Keratinocyte (primary cell): ENCODE data around the gene LMO7. TPM values are rescaled to one million over a fixed set of nuclear protein-coding genes. Genes with fewer than 3 reads are reported as not detected.

ENCODE experiments used
- DNase-seq: peaks from one replicate; pipeline ENCODE4 v3.0.0-alpha.2; 2011; ENCODE audit warnings: low read depth, missing footprints, low spot score
- FAIRE-seq: peaks from 2 replicates; lab custom pipeline; 2011; peaks lifted over from hg19 to GRCh38; lab: Jason Lieb, UNC
- H2AFZ ChIP-seq: 2 replicates; pipeline ENCODE4 v1.6.0; 2012; ENCODE audit warnings: low read length, control low read depth, inconsistent platforms; ENCODE audit not compliant: control insufficient read depth
- H3K27ac ChIP-seq: 2 replicates; pipeline ENCODE4 v1.5.1; 2011; ENCODE audit warnings: low read length; ENCODE audit not compliant: control insufficient read depth, insufficient read depth
- H3K27me3 ChIP-seq: 3 replicates; pipeline ENCODE4 v1.6.0; 2011; ENCODE audit warnings: low read length; ENCODE audit not compliant: control insufficient read depth, insufficient read depth; ENCODE audit errors: extremely low read depth
- H3K36me3 ChIP-seq, 2 experiments: 2 replicates in 1 of 2; 3 replicates in 1 of 2; pipeline ENCODE4 v1.5.1; 2011; ENCODE audit warnings: low read length in 2 of 2, mild to moderate bottlenecking in 1 of 2; ENCODE audit not compliant: control insufficient read depth in 2 of 2, insufficient read depth in 2 of 2; ENCODE audit errors: extremely low read depth in 1 of 2
- H3K4me1 ChIP-seq: 3 replicates; pipeline ENCODE4 v1.5.1; 2011; ENCODE audit warnings: low read length; ENCODE audit not compliant: control insufficient read depth, insufficient read depth; ENCODE audit errors: extremely low read depth
- H3K4me2 ChIP-seq: 3 replicates; pipeline ENCODE4 v1.6.0; 2011; ENCODE audit warnings: low read depth, low read length; ENCODE audit not compliant: control insufficient read depth, insufficient read depth; ENCODE audit errors: extremely low read depth
- H3K4me3 ChIP-seq, 3 experiments: fragments of 200-600 bp in 1 of 3; sonication (generic) in 1 of 3; 2 replicates in 2 of 3; 3 replicates in 1 of 3; pipeline ENCODE4 v1.5.1; 2011 to 2016; ENCODE audit warnings: low read length in 3 of 3, mild to moderate bottlenecking in 3 of 3, control low read depth in 2 of 3, inconsistent platforms in 1 of 3, low read depth in 1 of 3, mixed read lengths in 1 of 3, mixed run types in 1 of 3, moderate library complexity in 1 of 3; ENCODE audit not compliant: control insufficient read depth in 2 of 3, insufficient read depth in 2 of 3; ENCODE audit errors: extremely low read depth in 1 of 3
- H3K79me2 ChIP-seq: 2 replicates; pipeline ENCODE4 v1.6.0; 2012; ENCODE audit warnings: low read length; ENCODE audit not compliant: control insufficient read depth, insufficient read depth
- H3K9ac ChIP-seq: 3 replicates; pipeline ENCODE4 v1.6.0; 2011; ENCODE audit warnings: low read length; ENCODE audit not compliant: control insufficient read depth, insufficient read depth; ENCODE audit errors: extremely low read depth
- H3K9me1 ChIP-seq: 3 replicates; pipeline ENCODE4 v1.6.0; 2011; ENCODE audit warnings: low read length; ENCODE audit not compliant: control insufficient read depth, insufficient read depth; ENCODE audit errors: extremely low read depth
- H3K9me3 ChIP-seq: 2 replicates; pipeline ENCODE4 v1.5.1; 2012; ENCODE audit warnings: low read depth, low read length; ENCODE audit not compliant: control insufficient read depth
- H4K20me1 ChIP-seq: 3 replicates; pipeline ENCODE4 v1.6.0; 2011; ENCODE audit warnings: low read length; ENCODE audit not compliant: control insufficient read depth, insufficient read depth; ENCODE audit errors: extremely low read depth
- CTCF ChIP-seq, 3 experiments: IDR thresholded peaks in 1 of 3; conservative IDR thresholded peaks in 1 of 3; optimal IDR thresholded peaks in 1 of 3; 2 replicates in 2 of 3; 3 replicates in 1 of 3; pipeline versions ENCODE3 to v1.5.1; 2011; ENCODE audit warnings: low read length in 3 of 3, mild to moderate bottlenecking in 3 of 3, moderate library complexity in 2 of 3, control low read depth in 1 of 3, inconsistent platforms in 1 of 3; ENCODE audit not compliant: insufficient read depth in 2 of 3; ENCODE audit errors: extremely low read depth in 1 of 3
- EZH2 ChIP-seq: IDR thresholded peaks from one replicate; pipeline ENCODE4 v1.6.1; 2012; ENCODE audit warnings: inconsistent platforms, mild to moderate bottlenecking, low read length, moderate library complexity
- dilution Hi-C: fragments of 300-500 bp; cut with MboI; formaldehyde crosslinking; loops from one replicate; pipeline ENCODE4 v1.7.0; 2020; ENCODE audit warnings: low sequenced_read_pairs; ENCODE audit not compliant: extremely low pct_ligation_motif_present
- polyA plus RNA-seq, 5 experiments: library from polyadenylated mRNA; depleted of rRNA in 3 of 5; stranded (reverse) in 3 of 5; stranded (forward) in 1 of 5; unstranded in 1 of 5; fragments of >200 nt; gene quantifications; 1 replicate in 1 of 5; 2 replicates in 3 of 5; 3 replicates in 1 of 5; pipeline versions ENCODE4 v1.2.1 to v1.2.3, GENCODE V29; 2011 to 2012; ENCODE audit warnings: missing spikeins in 2 of 5, low read depth in 1 of 5, low replicate concordance in 1 of 5

Gene LMO7
- polyA plus RNA-seq, 1 donor (not counting 4 experiments of a cell fraction or from before 2014, with no cell fraction given): 8.9 TPM

- dilution Hi-C loops: no loop called here
- no peak overlapping the region for H3K4me3 ChIP-seq
- H3K9me1 ChIP-seq: no peaks in the 10 kb centered on the region
- no peak overlapping the region for H3K4me2 ChIP-seq
- peaks cover 14% of the 10 kb centered on the region for H3K4me1 ChIP-seq
- no peaks in the 10 kb centered on the region for H4K20me1 ChIP-seq
- H3K36me3 ChIP-seq: peaks cover 0 to 2% of the 10 kb centered on the region in 2 experiments
- FAIRE-seq (no peak), DNase-seq (no peak)
- H3K79me2 ChIP-seq: no peaks in the 10 kb centered on the region
- no peaks in the 10 kb centered on the region for H3K27me3 ChIP-seq
- no peaks in the 10 kb centered on the region for H3K9me3 ChIP-seq
- no peak overlapping the region for H2AFZ ChIP-seq
- H3K9ac ChIP-seq: no peak overlapping the region
- no peak for TF ChIP-seq CTCF (optimal IDR thresholded peaks at IDR 0.05 in 1 of 3, IDR thresholded peaks at IDR 0.05 in 1 of 3, conservative IDR thresholded peaks at IDR 0.05 in 1 of 3; ENCODE audit: extremely low read depth in 1 of 3, insufficient read depth in 2 of 3, low read length in 3 of 3)
- H3K27ac ChIP-seq: no peak overlapping the region
Observed at GRCh38 chr13:75700552-75700951, 64.4 kb downstream of the LMO7 start.

GRCh38 chr13:75702476-75702875, 66.3 kb downstream of the LMO7 start:
- dilution Hi-C loops: no loop called here
- no peak overlapping the region for H3K27ac ChIP-seq
- no peaks in the 10 kb centered on the region for H4K20me1 ChIP-seq
- H3K9me1 ChIP-seq: no peaks in the 10 kb centered on the region
- H3K79me2 ChIP-seq: no peaks in the 10 kb centered on the region
- H3K4me3 ChIP-seq: no peak overlapping the region
- DNase-seq (no peak), FAIRE-seq (no peak)
- no peak overlapping the region for H2AFZ ChIP-seq
- no peaks in the 10 kb centered on the region for H3K27me3 ChIP-seq
- no peaks in the 10 kb centered on the region for H3K9me3 ChIP-seq
- peaks cover 21% of the 10 kb centered on the region for H3K4me1 ChIP-seq
- peaks cover 0 to 2% of the 10 kb centered on the region in 2 experiments for H3K36me3 ChIP-seq
- no peak for TF ChIP-seq CTCF (optimal IDR thresholded peaks at IDR 0.05 in 1 of 3, IDR thresholded peaks at IDR 0.05 in 1 of 3, conservative IDR thresholded peaks at IDR 0.05 in 1 of 3; ENCODE audit: extremely low read depth in 1 of 3, insufficient read depth in 2 of 3, low read length in 3 of 3)
- TF ChIP-seq EZH2: no peak
- no peak overlapping the region for H3K4me2 ChIP-seq
- H3K9ac ChIP-seq: no peak overlapping the region
